ENCODE data around the gene LLCFC1. TPM values are rescaled to one million over a fixed set of nuclear protein-coding genes. Genes with fewer than 3 reads are reported as not detected.

The LLCFC1 gene
- total RNA-seq, 1 experiment from 2014 or later: not detected

GRCh38 chr7:142933092-142933475 lies 6.2 kb upstream of the LLCFC1 start:
- in situ Hi-C loops (cut with HindIII; ENCODE audit: low pct_unique_long_range_greater_than_20kb, low sequenced_read_pairs): no loop called here
- DNase-seq (ENCODE audit: low read depth, low spot score): no peak

- no peak for DNase-seq (ENCODE audit: low read depth, low spot score)
- in situ Hi-C loops (cut with HindIII; ENCODE audit: low pct_unique_long_range_greater_than_20kb, low sequenced_read_pairs): no loop called here
These were observed 5.7 kb upstream of the LLCFC1 start, which contains the start of gene TRPV5 for GRCh38 chr7:142933624-142934023. Gene TRPV5 (minus strand): TSS chr7:142933746. CDS start chr7:142933459, 287 bp downstream.

- in situ Hi-C loops (cut with HindIII; ENCODE audit: low pct_unique_long_range_greater_than_20kb, low sequenced_read_pairs): no loop called here
- no peak for DNase-seq (ENCODE audit: low read depth, low spot score)
These were observed 5.2 kb upstream of the LLCFC1 start for GRCh38 chr7:142934056-142934455.

GRCh38 chr7:142935941-142936565 lies 3.2 kb upstream of the LLCFC1 start:
- no peak for DNase-seq (ENCODE audit: low read depth, low spot score)
- in situ Hi-C loops (cut with HindIII; ENCODE audit: low pct_unique_long_range_greater_than_20kb, low sequenced_read_pairs): no loop called here

- in situ Hi-C loops (cut with HindIII; ENCODE audit: low pct_unique_long_range_greater_than_20kb, low sequenced_read_pairs): no loop called here
These were observed 673 bp upstream of the LLCFC1 start for GRCh38 chr7:142938611-142939010.

GRCh38 chr7:142940966-142941535 lies 1.8 kb downstream of the LLCFC1 start:
- in situ Hi-C loops (cut with HindIII; ENCODE audit: low pct_unique_long_range_greater_than_20kb, low sequenced_read_pairs): no loop called here
- no peak for DNase-seq (ENCODE audit: low read depth, low spot score)

More at GRCh38 chr7:142938611-142939010, 673 bp upstream of the LLCFC1 start:
- no peak for DNase-seq (ENCODE audit: low read depth, low spot score)

- in situ Hi-C loops (cut with HindIII; ENCODE audit: low pct_unique_long_range_greater_than_20kb, low sequenced_read_pairs): no loop called here
- DNase-seq (ENCODE audit: low read depth, low spot score): no peak
These were observed 2.3 kb downstream of the LLCFC1 start for GRCh38 chr7:142941541-142941940.

- DNase-seq (ENCODE audit: low read depth, low spot score): no peak
- in situ Hi-C loops (cut with HindIII; ENCODE audit: low pct_unique_long_range_greater_than_20kb, low sequenced_read_pairs): no loop called here
These were observed 3.5 kb downstream of the LLCFC1 start for GRCh38 chr7:142942746-142943145.

GRCh38 chr7:142943706-142944268 lies 4.5 kb downstream of the LLCFC1 start:
- in situ Hi-C loops (cut with HindIII; ENCODE audit: low pct_unique_long_range_greater_than_20kb, low sequenced_read_pairs): no loop called here
- no peak for DNase-seq (ENCODE audit: low read depth, low spot score)

GRCh38 chr7:142945001-142945400 lies 5.7 kb downstream of the LLCFC1 start:
- in situ Hi-C loops (cut with HindIII; ENCODE audit: low pct_unique_long_range_greater_than_20kb, low sequenced_read_pairs): no loop called here
- DNase-seq (ENCODE audit: low read depth, low spot score): no peak

- in situ Hi-C loops (cut with HindIII; ENCODE audit: low pct_unique_long_range_greater_than_20kb, low sequenced_read_pairs): no loop called here
- no peak for DNase-seq (ENCODE audit: low read depth, low spot score)
These were observed 9.3 kb downstream of the LLCFC1 start for GRCh38 chr7:142948603-142949002.

GRCh38 chr7:142950235-142950634 lies 11.0 kb downstream of the LLCFC1 start:
- DNase-seq (ENCODE audit: low read depth, low spot score): no peak
- in situ Hi-C loops (cut with HindIII; ENCODE audit: low pct_unique_long_range_greater_than_20kb, low sequenced_read_pairs): no loop called here

GRCh38 chr7:142954680-142955268 lies 15.5 kb downstream of the LLCFC1 start:
- no peak for DNase-seq (ENCODE audit: low read depth, low spot score)
- in situ Hi-C loops (cut with HindIII; ENCODE audit: low pct_unique_long_range_greater_than_20kb, low sequenced_read_pairs): no loop called here

GRCh38 chr7:142956951-142957623 lies 17.8 kb downstream of the LLCFC1 start:
- in situ Hi-C loops (cut with HindIII; ENCODE audit: low pct_unique_long_range_greater_than_20kb, low sequenced_read_pairs): no loop called here
- DNase-seq (ENCODE audit: low read depth, low spot score): no peak

- in situ Hi-C loops (cut with HindIII; ENCODE audit: low pct_unique_long_range_greater_than_20kb, low sequenced_read_pairs): no loop called here
- no peak for DNase-seq (ENCODE audit: low read depth, low spot score)
These were observed 18.4 kb downstream of the LLCFC1 start for GRCh38 chr7:142957723-142958122.

GRCh38 chr7:142959202-142959601 lies 19.9 kb downstream of the LLCFC1 start:
- in situ Hi-C loops (cut with HindIII; ENCODE audit: low pct_unique_long_range_greater_than_20kb, low sequenced_read_pairs): no loop called here
- DNase-seq (ENCODE audit: low read depth, low spot score): no peak

- peak; percentile 47 for DNase-seq (ENCODE audit: low read depth, low spot score)
- in situ Hi-C loops (cut with HindIII; ENCODE audit: low pct_unique_long_range_greater_than_20kb, low sequenced_read_pairs): no loop called here
These were observed 21.8 kb downstream of the LLCFC1 start for GRCh38 chr7:142960955-142961512.

- in situ Hi-C loops (cut with HindIII; ENCODE audit: low pct_unique_long_range_greater_than_20kb, low sequenced_read_pairs): no loop called here
These were observed 22.3 kb downstream of the LLCFC1 start for GRCh38 chr7:142961595-142961972.

More at GRCh38 chr7:142961595-142961972, 22.3 kb downstream of the LLCFC1 start:
- no peak for DNase-seq (ENCODE audit: low read depth, low spot score)

Measured in SK-MEL-5 (cell line).